Trophoblast cell (in vitro differentiated cells and primary cell): ENCODE data around the gene ACOD1.
"Not testable (repeated sequence)": the region's sequence is repeated elsewhere in the genome, so short reads cannot be mapped to it uniquely, and the experiment has no call there.

Experiments
- DNase-seq, 2 donors: peaks; one replicate each; pipeline ENCODE4 v3.0.0-alpha.2; 2016
- H2AFZ ChIP-seq: 2 replicates; pipeline ENCODE4 v1.6.1; 2013; ENCODE audit warnings: low read length, moderate library complexity, mild to moderate bottlenecking; ENCODE audit not compliant: insufficient read depth, poor library complexity
- H2AK5ac ChIP-seq: 2 replicates; pipeline ENCODE4 v1.6.1; 2013; ENCODE audit warnings: mild to moderate bottlenecking, low read length
- H2BK120ac ChIP-seq: 2 replicates; pipeline ENCODE4 v1.6.1; 2013; ENCODE audit warnings: low read length, mild to moderate bottlenecking, moderate library complexity; ENCODE audit not compliant: insufficient read depth, poor library complexity
- H2BK12ac ChIP-seq: 2 replicates; pipeline ENCODE4 v1.6.1; 2013; ENCODE audit warnings: mild to moderate bottlenecking, low read length, moderate library complexity
- H2BK5ac ChIP-seq: 2 replicates; pipeline ENCODE4 v1.6.1; 2013; ENCODE audit warnings: low read length, low read depth, moderate library complexity, mild to moderate bottlenecking; ENCODE audit not compliant: poor library complexity
- H3K14ac ChIP-seq: 2 replicates; pipeline ENCODE4 v1.6.1; 2013; ENCODE audit warnings: mild to moderate bottlenecking, low read length
- H3K18ac ChIP-seq: 2 replicates; pipeline ENCODE4 v1.6.1; 2013; ENCODE audit warnings: mild to moderate bottlenecking, low read length
- H3K23ac ChIP-seq: 2 replicates; pipeline ENCODE4 v1.6.1; 2013; ENCODE audit warnings: low read length
- H3K27ac ChIP-seq: 2 replicates; pipeline ENCODE4 v1.5.1; 2013; ENCODE audit warnings: low read depth, mild to moderate bottlenecking, inconsistent platforms, low read length, moderate library complexity
- H3K27me3 ChIP-seq: 2 replicates; pipeline ENCODE4 v1.6.1; 2013; ENCODE audit warnings: inconsistent platforms, mild to moderate bottlenecking, low read length, moderate library complexity; ENCODE audit not compliant: insufficient read depth
- H3K36me3 ChIP-seq, 2 experiments: 1 replicate in 1 of 2; 2 replicates in 1 of 2; pipeline ENCODE4 v1.6.1; 2013; ENCODE audit warnings: low read length in 2 of 2, mild to moderate bottlenecking in 2 of 2, moderate library complexity in 1 of 2; ENCODE audit not compliant: insufficient read depth in 2 of 2, control insufficient read depth in 1 of 2
- H3K4ac ChIP-seq: 2 replicates; pipeline ENCODE4 v1.6.1; 2013; ENCODE audit warnings: low read depth, mild to moderate bottlenecking, low read length, moderate library complexity
- H3K4me1 ChIP-seq, 2 experiments: 1 replicate in 1 of 2; 2 replicates in 1 of 2; pipeline ENCODE4 v1.6.1; 2013; ENCODE audit warnings: low read length in 2 of 2, mild to moderate bottlenecking in 2 of 2, moderate library complexity in 1 of 2; ENCODE audit not compliant: insufficient read depth in 2 of 2, control insufficient read depth in 1 of 2
- H3K4me2 ChIP-seq: 2 replicates; pipeline ENCODE4 v1.6.1; 2013; ENCODE audit warnings: inconsistent platforms, mild to moderate bottlenecking, low read length, moderate library complexity
- H3K4me3 ChIP-seq: 2 replicates; pipeline ENCODE4 v1.5.1; 2013; ENCODE audit warnings: mild to moderate bottlenecking, low read depth, low read length, inconsistent platforms
- H3K79me1 ChIP-seq: one replicate; pipeline ENCODE4 v1.6.1; 2013; ENCODE audit warnings: low read length
- H3K79me2 ChIP-seq: 2 replicates; pipeline ENCODE4 v1.6.1; 2013; ENCODE audit warnings: low read length, mild to moderate bottlenecking; ENCODE audit not compliant: control insufficient read depth, insufficient read depth, poor library complexity
- H3K9ac ChIP-seq: 2 replicates; pipeline ENCODE4 v1.6.1; 2013; ENCODE audit warnings: mild to moderate bottlenecking, low read length
- H3K9me3 ChIP-seq: 2 replicates; pipeline ENCODE4 v1.6.1; 2013; ENCODE audit warnings: low read depth, mild to moderate bottlenecking, control low read depth, inconsistent platforms, low read length; ENCODE audit not compliant: insufficient read depth
- H4K12ac ChIP-seq: 2 replicates; pipeline ENCODE4 v1.6.1; 2013; ENCODE audit warnings: low read depth, mild to moderate bottlenecking, low read length, moderate library complexity
- H4K8ac ChIP-seq: 2 replicates; pipeline ENCODE4 v1.6.1; 2013; ENCODE audit warnings: low read depth, mild to moderate bottlenecking, low read length, moderate library complexity
- H4K91ac ChIP-seq: one replicate; pipeline ENCODE4 v1.6.1; 2013; ENCODE audit warnings: low read depth, mild to moderate bottlenecking, low read length, moderate library complexity
- WGBS: extraction: QIAGEN DNeasy Blood & Tissue Kit; methylation state at CpG from one replicate; pipeline ENCODE4 v1.1.7; 2013; ENCODE audit warnings: missing lambda C conversion rate; ENCODE audit not compliant: insufficient read length, insufficient coverage; ENCODE audit errors: extremely low coverage; 5-methylcytosine and 5-hydroxymethylcytosine counted together

ACOD1 gene

GRCh38 chr13:76912476-76912875 is 35.8 kb upstream of the ACOD1 start:
- no peak overlapping the region for H3K4ac ChIP-seq
- peaks cover 6% of the 10 kb centered on the region for H3K79me1 ChIP-seq
- no peak overlapping the region for H3K4me2 ChIP-seq
- H3K27me3 ChIP-seq = no peaks in the 10 kb centered on the region
- no peak overlapping the region for H3K4me3 ChIP-seq
- H2BK12ac ChIP-seq = no peak overlapping the region
- no peak overlapping the region for H3K9ac ChIP-seq
- no peak overlapping the region for H3K27ac ChIP-seq
- no peak for DNase-seq
- H3K79me2 ChIP-seq = peaks cover 2% of the 10 kb centered on the region
- no peak overlapping the region for H3K18ac ChIP-seq
- no peak overlapping the region for H2AK5ac ChIP-seq
- H4K91ac ChIP-seq = no peak overlapping the region
- H3K23ac ChIP-seq = no peak overlapping the region
- H3K4me1 ChIP-seq = peaks cover 3% of the 10 kb centered on the region in 2 experiments
- H3K9me3 ChIP-seq = no peaks in the 10 kb centered on the region
- H3K14ac ChIP-seq = no peak overlapping the region
- H2BK5ac ChIP-seq = no peak overlapping the region
- no peak overlapping the region for H2AFZ ChIP-seq
- H3K36me3 ChIP-seq = peaks cover 0 to 2% of the 10 kb centered on the region in 2 experiments
- H4K12ac ChIP-seq = no peak overlapping the region
- no CpG with 5 or more reads among the region's 3 CpGs for WGBS
- no peak overlapping the region for H2BK120ac ChIP-seq
- H4K8ac ChIP-seq = no peak overlapping the region

GRCh38 chr13:76913898-76914297 is 34.4 kb upstream of the ACOD1 start:
- peaks cover 0 to 2% of the 10 kb centered on the region in 2 experiments for H3K36me3 ChIP-seq
- H4K8ac ChIP-seq = no peak overlapping the region
- peak overlapping the region; percentile 83 for H2BK12ac ChIP-seq
- no peak overlapping the region for H3K9ac ChIP-seq
- H3K4ac ChIP-seq = peak overlapping the region; percentile 29
- no peak for DNase-seq
- H2AFZ ChIP-seq = no peak overlapping the region
- no peak overlapping the region for H4K12ac ChIP-seq
- no peak overlapping the region for H3K4me3 ChIP-seq
- H3K27me3 ChIP-seq = no peaks in the 10 kb centered on the region
- no CpG with 5 or more reads among the region's 4 CpGs for WGBS
- H3K79me2 ChIP-seq = peaks cover 2% of the 10 kb centered on the region
- H3K23ac ChIP-seq = no peak overlapping the region
- no peak overlapping the region for H3K27ac ChIP-seq
- H3K4me2 ChIP-seq = no peak overlapping the region
- H3K18ac ChIP-seq = no peak overlapping the region
- H2BK5ac ChIP-seq = no peak overlapping the region
- peak overlapping the region; percentile 44 for H4K91ac ChIP-seq
- peak overlapping the region; percentile 77 for H2AK5ac ChIP-seq
- H3K9me3 ChIP-seq = no peaks in the 10 kb centered on the region
- peaks cover 13% of the 10 kb centered on the region for H3K79me1 ChIP-seq
- H3K4me1 ChIP-seq = peaks cover 8 to 9% of the 10 kb centered on the region in 2 experiments
- no peak overlapping the region for H3K14ac ChIP-seq
- H2BK120ac ChIP-seq = no peak overlapping the region

GRCh38 chr13:76917095-76917494 is 31.2 kb upstream of the ACOD1 start:
- no peak overlapping the region for H3K9ac ChIP-seq
- no peaks in the 10 kb centered on the region for H3K27me3 ChIP-seq
- H4K91ac ChIP-seq = peak overlapping the region; percentile 96
- H3K9me3 ChIP-seq = no peaks in the 10 kb centered on the region
- no CpG with 5 or more reads among the region's 1 CpG for WGBS
- H2AK5ac ChIP-seq = peak overlapping the region; percentile 23
- peak overlapping the region; percentile 89 for H2BK12ac ChIP-seq
- H3K18ac ChIP-seq = peak overlapping the region; percentile 90
- H2BK120ac ChIP-seq = peak overlapping the region; percentile 91
- H4K8ac ChIP-seq = peak overlapping the region; percentile 72
- peak overlapping the region; percentile 73 for H4K12ac ChIP-seq
- H2AFZ ChIP-seq = peak overlapping the region; percentile 52
- peak overlapping the region; percentile 77 for H3K4ac ChIP-seq
- peak overlapping the region; percentile 80 for H3K14ac ChIP-seq
- H3K4me1 ChIP-seq = peaks cover 8 to 9% of the 10 kb centered on the region in 2 experiments
- no peak for DNase-seq
- H2BK5ac ChIP-seq = peak overlapping the region; percentile 96
- peak overlapping the region; percentile 43 for H3K4me2 ChIP-seq
- H3K36me3 ChIP-seq = peaks cover 0 to 2% of the 10 kb centered on the region in 2 experiments
- no peak overlapping the region for H3K4me3 ChIP-seq
- no peak overlapping the region for H3K23ac ChIP-seq
- peaks cover 13% of the 10 kb centered on the region for H3K79me1 ChIP-seq
- peaks cover 2% of the 10 kb centered on the region for H3K79me2 ChIP-seq
- peak overlapping the region; percentile 96 for H3K27ac ChIP-seq

GRCh38 chr13:76917755-76918481 is 30.4 kb upstream of the ACOD1 start:
- not testable (repeated sequence) for H2AFZ ChIP-seq, H3K4me3 ChIP-seq, H3K36me3 ChIP-seq, H3K9ac ChIP-seq, H3K9me3 ChIP-seq, H3K27me3 ChIP-seq, H3K4me1 ChIP-seq, H3K23ac ChIP-seq, H3K79me2 ChIP-seq
- Histone ChIP-seq H3K4me2 (peak overlapping the region; percentile 43), H4K12ac (peak overlapping the region; percentile 49), H3K27ac (peak overlapping the region; percentile 96), H4K91ac (peak overlapping the region; percentile 96), H3K4ac (peak overlapping the region; percentile 53), H3K14ac (peak overlapping the region; percentile 50), H2BK120ac (peak overlapping the region; percentile 85), H2BK5ac (peak overlapping the region; percentile 81), H4K8ac (peak overlapping the region; percentile 85), H3K79me1 (peaks cover 13% of the 10 kb centered on the region), H2AK5ac (peak overlapping the region; percentile 31), H3K18ac (peak overlapping the region; percentile 77), H2BK12ac (peak overlapping the region; percentile 96)
- WGBS = no CpG with 5 or more reads among the region's 12 CpGs
- peak; percentile 96 to 98 for DNase-seq
